ENCODE results near the gene GASK1A.
"Not testable (repeated sequence)": the region's sequence is repeated elsewhere in the genome, so short reads cannot be mapped to it uniquely, and the experiment has no call there.

Gene GASK1A

DNA sequence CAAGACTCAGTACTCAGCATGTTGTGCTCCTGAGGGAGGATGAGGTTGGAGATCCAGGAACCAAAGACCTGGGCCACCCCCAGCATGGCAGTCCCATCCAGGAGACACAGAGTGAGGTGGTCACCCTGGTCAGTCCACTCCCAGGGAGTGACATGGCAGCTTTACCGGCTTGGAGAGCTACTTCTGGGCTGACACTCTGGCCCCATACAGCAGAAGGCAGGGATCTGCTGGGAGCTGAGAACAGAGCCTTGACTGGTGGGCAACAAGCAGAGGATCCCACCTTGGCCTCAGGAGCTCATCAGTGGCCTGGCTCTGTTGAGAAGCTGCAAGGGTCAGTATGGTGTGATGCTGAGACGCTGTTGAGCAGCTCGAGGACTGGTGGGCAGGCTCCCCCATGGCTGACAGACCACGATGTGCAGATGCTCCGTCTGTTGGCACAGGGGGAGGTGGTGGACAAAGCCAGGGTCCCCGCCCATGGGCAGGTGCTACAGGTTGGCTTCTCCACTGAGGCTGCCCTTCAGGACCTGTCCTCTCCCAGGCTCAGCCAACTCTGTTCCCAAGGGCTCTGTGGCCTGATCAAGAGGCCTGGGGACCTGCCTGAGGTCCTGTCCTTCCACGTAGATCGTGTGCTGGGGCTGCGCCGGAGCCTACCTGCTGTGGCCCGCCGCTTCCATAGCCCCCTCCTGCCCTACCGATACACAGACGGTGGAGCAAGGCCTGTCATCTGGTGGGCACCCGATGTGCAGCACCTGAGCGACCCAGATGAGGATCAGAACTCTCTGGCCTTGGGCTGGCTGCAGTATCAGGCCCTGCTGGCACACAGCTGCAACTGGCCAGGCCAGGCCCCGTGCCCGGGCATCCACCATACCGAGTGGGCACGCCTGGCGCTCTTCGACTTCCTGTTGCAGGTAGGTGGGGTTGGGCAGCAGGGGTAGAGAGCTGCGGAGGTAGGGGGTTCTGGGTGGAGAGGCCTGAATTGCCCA is 53.8 kb downstream of the GASK1A start:
- no peak for DNase-seq

DNA sequence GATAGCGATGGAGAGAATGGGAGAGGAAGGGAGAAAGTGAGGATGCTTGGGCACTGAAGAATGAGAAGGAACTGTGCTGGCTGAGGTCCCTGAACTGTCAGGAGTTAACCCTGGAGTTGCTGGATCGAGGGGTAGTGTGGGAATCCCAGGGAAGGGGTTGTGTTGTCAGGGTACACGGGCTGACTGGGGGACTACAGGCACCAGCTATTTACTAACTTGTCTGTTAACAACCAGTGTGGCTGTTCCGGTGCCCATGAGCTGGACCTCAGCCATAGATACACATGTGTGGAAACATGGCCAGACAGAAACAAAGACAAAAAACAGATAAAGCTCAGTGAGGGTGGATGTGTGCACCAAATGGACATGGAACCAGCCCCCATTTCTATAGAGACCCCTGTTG is 55.1 kb downstream of the GASK1A start:
- DNase-seq: no peak

DNA sequence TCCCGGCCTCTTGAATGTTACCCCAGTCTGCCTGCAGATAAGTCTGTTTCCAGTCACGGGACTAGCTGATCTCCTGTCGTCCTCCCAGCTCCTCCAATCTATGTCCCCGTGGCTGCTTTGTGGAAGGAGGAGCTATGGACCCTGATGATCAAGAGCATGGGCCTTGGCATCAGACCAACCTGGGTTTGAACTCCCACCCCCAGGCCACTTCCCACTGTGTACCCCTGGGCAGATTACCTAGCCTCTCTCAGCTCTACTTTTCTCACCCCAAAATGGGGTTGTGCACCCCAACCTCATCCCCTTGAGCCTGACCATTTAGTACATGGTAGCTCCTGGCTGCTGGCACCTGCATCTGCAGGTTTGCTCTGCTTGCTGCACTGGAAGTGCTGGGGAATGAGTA is 55.8 kb downstream of the GASK1A start:
- DNase-seq: no peak

DNA sequence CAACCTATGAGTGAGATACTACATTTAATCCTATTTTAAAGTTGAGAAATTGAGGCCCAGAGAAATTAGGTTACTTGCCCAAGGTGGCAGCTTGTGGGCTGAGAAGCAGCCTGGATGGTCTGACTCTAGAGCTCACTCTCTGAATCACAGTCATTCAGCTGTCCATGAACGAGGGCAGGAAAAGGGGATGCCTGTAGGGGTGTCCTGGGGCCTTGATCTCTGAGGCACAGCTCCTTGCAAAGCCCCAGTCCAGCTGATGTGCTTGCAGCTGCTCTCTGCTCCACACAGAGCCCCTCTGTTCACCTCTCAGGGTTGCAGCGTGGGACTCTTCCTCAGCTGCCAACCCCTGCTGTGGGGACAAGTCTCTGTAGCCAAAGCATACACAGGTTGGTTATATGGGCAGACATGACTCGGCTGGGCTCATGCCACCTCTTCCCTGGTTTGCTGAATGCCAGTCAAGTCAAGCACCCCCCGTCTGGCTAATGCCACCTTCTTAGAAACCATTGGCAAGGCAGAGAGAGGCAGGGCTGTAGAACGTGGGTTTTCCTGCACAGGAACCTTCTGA is 56.8 kb downstream of the GASK1A start:
- DNase-seq: no peak

DNA sequence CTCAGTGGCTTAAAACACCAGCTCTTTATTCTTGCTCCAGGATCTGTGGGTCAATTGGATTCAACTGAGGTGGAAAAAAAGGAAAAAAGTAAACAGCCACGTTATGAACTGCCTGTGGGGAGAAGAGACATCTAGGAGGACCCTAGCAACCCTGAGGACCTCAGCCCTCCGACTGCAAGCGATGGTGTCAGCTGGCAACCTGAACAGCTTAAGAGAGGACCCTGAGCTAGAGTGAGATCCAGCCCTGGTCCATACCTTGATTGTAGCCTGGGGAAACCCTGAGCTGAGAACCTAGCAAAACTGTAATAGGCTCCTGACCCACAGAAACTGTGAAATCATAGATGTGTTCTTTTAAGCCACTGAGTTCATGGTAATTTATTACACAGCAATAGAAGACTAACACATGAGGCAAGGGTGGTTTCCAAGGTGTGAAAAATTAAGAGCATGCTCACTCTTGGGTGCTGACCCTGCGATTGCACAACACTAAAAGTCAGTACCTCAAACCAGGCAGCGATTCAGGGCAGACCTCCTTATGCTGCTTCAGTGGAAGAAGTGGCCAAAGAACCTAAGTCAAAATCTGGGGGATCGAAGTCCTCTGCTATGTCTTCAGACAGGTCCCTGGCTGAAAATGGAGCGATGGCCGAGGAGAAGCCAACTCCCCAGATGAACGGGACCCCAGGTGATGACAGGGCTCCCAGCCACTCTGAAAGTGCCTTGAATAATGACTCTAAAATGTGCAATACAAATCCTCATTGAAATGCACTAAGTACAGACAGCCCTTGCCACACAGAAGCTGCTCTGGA is 57.7 kb downstream of the GASK1A start:
- no peak for DNase-seq

DNA sequence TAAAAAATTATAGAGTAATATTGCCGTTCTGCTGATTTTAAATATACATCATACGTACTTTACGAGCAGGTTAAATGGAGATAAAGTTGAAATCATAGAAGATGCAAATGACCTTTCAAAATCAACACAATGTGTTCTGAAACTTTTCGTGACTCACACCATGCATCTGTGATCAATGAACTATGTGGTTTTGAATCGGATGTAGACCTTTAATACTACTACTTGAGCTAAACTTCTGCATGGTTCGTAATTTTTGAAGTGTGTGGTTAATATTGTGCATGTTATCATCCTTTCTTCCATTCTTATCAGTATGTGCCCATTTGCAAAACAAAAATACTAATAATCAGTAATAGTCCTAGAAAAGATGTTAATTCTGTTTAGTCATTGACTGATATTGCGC is 58.9 kb downstream of the GASK1A start:
- DNase-seq: no peak

DNA sequence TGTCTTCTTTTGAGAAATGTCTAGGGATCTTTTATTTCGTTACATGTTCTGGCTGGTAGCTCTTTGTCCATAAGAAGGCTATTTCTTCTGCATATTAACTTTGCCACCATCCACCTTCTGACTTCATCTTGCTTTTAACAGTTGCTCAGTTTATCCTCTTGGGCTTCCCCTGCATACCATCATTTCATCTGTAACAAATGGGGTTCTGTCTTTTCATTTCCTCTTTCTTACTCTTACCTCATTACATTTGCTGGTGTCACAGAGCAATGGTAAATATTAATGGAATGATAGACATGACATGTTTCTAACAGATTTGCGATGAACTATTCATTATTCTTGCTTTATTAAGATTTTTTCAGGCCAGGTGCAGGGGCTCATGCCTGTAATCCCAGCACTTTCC is 62.4 kb downstream of the GASK1A start:
- no peak for DNase-seq

DNA sequence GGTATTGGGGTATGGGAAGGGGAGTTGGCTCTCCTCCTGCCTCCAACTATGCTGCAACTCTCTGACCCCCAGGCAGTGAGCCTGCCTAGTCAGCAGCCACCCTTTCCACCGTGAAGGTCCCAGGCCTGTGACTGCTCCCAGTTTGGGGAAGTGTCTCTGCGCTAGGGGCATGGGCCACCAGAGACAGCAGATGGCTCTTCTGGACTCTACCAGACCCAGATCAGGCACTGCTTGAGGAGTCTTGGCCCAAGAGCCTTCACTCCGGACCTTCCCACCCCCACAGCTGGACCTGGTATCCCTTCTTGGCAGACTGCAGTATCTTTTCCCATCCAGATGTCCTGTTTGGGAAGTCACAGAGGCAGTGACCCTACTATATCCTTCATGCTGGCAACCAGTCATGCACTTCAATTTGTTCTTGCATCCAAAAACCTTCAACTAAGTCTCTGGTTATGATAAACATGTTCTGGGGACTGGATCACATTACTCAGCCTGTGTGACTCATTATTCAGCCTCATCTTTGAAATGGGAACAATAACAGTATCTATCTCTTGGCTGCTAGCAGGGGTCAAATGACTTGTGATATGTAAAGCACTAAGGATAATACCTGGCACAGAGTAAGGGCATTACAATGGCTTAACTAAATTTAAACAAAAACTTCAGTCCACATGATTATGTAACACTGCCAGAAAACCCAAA is 64.1 kb downstream of the GASK1A start:
- no peak for DNase-seq

DNA sequence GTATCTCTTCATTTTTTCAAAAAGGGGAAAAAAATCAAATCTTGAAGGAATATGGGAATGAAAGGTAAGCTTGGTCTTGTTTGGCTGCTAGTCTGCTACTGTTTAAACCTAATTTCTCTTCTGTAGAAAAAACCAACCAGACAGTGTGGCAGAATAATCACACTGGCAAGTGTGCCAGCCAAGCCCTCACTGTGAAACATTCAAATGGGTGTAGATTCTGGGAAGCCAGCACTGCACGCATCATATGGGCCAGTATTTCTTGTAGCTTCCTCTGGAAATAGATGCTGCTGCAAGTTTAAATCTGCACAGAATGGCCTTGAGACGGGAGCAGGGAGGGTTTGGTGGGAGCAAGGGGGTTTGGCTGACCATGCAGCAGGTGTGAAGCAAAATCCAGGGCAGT is 64.7 kb downstream of the GASK1A start:
- no peak for DNase-seq

DNA sequence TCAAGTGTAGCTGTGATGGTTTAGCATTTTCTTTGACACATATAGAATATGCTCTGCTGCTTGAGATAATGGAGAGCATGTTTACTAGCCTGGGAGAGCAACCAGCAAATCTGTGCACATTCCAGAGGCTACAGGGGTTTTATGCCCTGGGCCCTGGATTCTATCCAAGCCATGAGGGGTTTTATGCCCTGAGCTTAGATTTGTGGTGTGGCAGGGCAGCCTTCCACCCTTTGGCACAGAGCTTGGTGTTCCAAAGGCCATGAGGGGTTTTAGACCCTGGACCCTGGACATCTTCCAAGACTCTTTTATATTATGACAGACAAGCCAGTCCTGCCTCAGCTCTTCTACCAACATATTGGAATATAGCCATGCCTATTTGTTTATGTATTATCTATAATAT is 66.0 kb downstream of the GASK1A start:
- DNase-seq: not testable (repeated sequence)

DNA sequence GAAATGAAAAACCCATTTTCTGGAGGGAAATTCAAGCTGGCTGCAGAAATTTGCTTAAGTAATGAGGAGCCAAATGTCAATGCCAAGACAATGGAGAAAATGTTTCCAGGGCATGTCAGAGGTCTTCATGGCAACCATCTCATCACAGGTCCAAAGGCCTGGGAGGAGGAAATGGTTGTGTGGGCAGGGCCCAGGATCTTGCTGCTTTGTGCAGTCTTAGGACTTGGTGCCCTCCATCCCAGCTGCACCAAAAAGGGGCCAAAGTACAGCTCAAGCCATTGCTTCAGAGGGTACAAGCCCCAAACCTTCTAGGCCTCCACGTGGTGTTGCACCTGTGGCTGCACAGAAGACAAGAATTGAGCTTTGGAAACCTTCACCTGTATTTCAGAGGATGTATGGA is 67.5 kb downstream of the GASK1A start:
- no peak for DNase-seq

DNA sequence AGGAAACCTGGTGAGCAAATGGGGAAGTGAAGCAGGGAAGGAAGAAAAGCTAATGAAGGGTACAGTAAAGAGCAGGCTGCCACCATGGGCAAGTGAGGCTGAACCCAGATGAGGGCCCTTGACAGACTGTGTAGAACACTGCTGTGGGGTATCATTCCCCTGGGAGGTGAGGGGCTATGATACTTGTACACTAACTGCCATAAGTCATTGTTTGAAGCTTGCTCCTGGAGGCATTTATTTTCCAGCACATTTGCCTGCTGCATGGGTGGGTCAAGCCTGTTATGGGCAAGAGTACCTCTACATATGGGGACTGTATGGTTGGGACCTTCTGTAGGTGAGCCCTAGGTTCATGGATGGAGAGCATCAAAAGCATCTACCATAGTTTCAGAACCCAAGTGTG is 69.4 kb downstream of the GASK1A start:
- no peak for DNase-seq

DNA sequence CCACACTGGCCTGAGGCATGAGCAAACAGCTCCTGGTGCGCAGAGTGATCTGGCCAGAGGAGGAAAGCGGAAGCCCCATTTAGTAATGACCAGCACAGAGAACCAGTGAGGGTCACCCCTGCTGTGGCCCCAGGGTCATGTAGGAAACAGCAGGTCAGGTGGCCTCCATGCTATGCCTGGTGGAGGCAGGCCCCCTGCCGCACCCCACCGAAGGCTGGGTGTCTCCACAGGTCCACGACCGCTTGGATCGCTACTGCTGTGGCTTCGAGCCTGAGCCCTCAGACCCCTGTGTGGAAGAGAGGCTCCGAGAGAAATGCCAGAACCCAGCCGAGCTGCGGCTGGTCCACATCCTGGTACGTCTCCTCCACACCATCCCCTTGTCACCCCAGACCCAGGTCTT is 74.2 kb downstream of the GASK1A start:
- DNase-seq: no peak

DNA sequence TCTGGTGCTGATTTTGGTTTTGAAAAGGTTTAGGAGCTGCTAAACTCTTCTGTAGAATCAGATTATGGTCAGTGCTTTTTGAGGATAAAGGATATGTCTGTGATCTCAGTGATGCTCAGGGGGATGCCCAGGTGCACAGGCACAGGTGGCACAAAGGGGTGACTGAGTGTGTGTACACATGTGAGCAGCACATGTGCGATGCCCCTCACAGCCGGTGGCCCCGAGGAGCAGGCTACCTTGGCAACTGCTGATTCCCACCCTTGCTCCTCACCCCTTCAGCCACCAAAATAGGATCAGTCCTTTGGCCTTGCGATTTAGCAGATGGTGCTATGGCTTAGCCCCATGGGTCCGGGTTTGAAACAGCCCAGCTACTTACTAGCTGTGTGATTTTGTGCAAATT is 75.6 kb downstream of the GASK1A start:
- DNase-seq: no peak

DNA sequence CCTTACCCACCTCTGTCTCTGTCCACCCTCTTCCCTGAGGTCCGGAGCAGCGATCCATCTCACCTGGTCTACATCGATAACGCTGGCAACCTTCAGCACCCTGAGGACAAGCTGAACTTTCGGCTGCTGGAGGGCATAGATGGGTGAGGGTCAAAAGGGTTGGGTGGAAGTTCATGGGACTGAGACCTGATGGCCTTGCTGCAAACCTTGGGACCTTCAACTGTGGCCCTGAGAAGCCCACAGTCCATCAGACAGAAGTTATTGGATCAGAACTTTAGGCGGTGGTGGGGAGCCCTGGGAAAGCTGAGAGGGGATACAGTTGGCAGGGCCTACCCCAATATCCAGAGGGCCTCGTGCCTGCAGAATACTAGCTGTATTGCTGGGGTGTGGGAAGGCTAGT is 76.3 kb downstream of the GASK1A start:
- no peak for DNase-seq

DNA sequence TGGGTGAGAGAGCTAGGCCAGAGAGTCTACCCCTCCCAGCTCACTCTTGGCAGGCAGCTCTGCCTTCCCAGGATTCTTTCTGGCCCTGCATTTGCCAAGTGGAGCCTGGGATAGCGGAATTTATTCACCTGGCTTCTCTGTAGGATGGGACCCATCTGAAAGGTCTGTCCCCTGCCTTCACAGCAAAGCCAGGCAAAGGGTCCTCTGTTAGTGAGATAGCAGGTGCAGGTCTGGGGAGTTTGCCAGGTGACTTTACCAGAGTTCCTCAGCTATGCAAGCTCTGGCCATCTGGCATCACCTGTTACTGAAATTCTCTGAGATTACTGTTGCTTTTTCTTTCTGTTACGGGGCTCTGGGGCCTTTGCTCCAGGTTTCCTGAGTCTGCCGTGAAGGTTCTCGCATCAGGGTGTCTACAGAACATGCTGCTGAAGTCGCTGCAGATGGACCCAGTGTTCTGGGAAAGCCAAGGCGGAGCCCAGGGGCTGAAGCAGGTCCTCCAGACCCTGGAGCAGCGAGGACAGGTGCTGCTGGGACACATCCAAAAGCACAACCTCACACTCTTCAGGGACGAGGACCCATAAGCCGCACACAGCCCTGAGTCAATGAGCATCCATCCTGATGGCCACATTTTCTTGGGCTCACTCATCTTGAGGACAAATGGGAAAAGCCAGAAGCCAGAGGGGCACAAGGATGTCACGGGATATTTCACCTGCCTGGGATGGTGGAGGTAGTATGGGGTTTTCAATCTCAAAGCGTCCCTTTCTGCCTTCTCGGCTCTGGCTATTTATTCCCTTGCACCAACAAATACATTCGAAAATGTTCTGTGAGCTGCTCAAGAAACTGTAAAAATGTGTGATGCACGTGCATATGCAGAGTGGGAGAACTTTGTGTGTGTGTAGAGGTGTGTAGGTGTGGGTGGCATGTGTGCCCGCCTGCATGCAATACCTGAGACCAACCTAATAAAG is 77.0 kb downstream of the GASK1A start:
- DNase-seq: no peak

DNA sequence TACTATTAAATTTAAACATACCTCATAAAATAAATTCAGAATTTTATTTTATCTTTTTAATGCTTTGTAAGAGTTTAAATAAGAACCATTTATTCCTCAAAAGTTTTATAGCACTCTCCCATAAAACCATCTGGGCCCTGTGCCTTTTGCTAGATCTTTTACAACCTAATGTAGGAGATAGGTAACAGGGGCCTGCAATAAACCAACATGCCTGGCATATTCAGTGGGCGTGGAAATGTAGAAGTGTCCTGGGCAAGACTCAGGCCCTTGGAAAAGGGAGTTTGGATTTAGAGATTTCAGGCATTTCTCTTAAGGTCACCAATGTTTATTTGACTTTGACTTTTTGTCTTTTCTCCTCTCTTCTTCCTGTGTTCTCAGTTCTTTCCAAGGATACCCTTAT is 80.3 kb downstream of the GASK1A start:
- DNase-seq: no peak

DNA sequence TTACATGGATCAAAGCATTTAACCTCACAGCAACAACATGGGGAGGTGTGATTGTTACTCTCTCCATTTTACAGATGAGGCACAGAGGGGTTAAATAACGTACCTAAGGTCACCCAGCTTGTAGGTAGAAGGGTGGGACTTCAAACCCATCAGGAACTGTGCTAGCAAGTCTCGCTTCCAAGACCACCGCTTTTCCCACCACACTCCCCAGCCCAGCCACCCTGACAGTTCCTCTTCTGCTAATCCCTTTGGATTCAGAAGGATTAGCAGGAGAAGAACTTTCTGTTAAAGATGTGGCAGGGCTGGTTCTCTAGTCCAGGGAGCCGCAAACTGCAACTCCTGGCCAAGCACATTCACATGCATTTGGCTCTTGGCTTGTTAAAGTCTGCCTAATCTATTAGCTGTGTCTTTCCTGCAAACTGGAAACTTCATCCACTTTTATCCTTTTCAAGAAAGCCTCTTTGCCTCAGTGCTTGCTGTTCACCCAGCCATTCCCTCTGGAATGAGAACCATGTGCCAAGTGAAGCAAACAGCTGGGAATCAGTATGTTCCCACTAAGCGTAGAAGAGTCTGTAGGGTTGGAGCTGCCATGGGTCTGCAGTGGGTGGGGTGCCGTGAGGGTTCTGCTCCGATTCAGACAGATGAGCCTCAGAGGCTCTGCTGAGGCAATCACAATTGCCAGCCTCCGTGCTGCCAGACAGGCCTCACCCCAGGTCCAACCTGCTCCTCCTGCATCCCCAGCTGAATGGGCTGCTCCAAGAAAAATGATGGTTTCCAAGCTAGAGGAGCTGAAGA is 82.2 kb downstream of the GASK1A start:
- no peak for DNase-seq

DNA sequence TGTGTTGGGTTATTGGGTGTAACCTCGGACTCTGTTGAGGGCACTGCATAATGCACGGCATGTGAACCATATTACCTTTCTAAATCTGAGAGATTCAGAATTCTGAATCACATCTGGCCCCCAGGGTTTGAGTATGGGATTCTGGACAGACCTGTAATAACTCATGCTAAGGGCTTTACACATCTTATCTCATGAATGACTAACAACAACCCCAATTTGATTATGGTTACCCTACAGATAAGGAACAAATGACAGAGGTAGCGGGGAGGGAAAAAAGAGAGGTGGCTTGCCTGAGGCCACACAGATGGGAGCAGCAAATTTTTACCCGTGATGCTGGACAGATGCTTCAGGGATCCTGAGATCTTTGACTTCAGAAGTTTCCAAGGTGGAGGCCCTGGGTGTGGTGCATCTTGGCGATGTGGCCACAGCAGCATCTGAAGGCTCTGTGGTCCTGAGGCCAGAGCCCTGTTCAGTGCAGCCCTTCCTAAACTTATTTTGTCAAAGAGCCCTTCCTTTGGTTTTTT is 83.0 kb downstream of the GASK1A start:
- DNase-seq: no peak

DNA sequence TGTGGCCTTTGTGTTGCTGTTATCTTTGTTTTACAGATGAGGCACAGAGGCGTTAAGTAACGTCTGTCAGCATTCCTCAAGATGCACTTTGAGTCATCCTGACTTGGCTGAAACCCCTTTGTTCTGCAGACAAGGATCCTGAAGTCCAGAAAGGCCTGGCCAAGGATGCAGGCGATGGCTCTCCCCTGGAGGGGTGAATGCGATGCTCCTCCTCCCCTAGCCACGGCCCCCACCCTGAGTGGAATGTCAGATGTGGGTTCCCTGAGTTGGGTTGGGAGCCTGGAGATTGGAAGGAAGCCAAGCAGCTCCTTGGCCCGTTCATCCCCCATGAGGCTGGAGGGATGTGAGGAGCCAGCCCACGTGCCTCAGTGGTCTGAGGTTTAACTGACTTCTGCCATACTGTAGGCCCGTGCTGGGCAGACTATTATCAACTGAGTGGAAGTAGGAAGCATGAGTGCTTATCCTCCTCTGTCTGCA is 83.5 kb downstream of the GASK1A start:
- no peak for DNase-seq

DNA sequence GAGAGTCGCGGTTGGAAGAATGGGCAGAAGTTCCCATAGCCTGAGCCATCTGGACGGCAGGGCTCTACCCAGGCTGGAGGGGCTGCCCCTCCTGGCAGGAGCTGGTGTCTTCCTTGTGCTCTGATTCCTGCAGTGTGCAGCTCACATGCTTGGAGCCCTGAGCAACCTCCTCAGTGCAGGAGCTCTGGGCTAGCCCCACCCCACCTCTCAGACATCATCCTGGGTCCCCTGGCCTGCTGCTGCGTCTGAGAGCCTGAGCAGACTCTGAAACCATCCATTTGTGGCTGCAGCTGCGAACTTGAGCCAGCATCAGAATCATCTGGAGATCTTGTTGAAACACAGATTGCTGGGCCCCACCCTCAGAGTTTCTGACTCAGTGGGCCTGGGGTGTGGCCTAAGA is 84.0 kb downstream of the GASK1A start:
- DNase-seq: no peak

Data from NCI-H1417 (cell line).